NCI-H69 (cell line): Measurements from ENCODE around the gene PUS1.
"Not testable (repeated sequence)": the region's sequence is repeated elsewhere in the genome, so short reads cannot be mapped to it uniquely, and the experiment has no call there.

Experiments
- DNase-seq: peaks from one replicate; lab custom pipeline; 2025; lab: John Stamatoyannopoulos, UW

PUS1 gene

GRCh38 chr12:131938082-131938481 lies 9.0 kb downstream of the PUS1 start:
- no peak for DNase-seq

- DNase-seq, result no peak
These were observed 9.9 kb downstream of the PUS1 start for GRCh38 chr12:131939007-131939406.

- no peak for DNase-seq
These were observed 11.1 kb downstream of the PUS1 start for GRCh38 chr12:131940141-131940547.

- DNase-seq, result no peak
These were observed 12.3 kb downstream of the PUS1 start for GRCh38 chr12:131941116-131941986.

- no peak for DNase-seq
These were observed 12.9 kb downstream of the PUS1 start for GRCh38 chr12:131941987-131942341.

- no peak for DNase-seq
These were observed 13.6 kb downstream of the PUS1 start for GRCh38 chr12:131942671-131943070.

GRCh38 chr12:131943389-131943788 lies 14.3 kb downstream of the PUS1 start:
- DNase-seq, result no peak

- no peak for DNase-seq
These were observed 14.8 kb downstream of the PUS1 start for GRCh38 chr12:131943876-131944275.

GRCh38 chr12:131944601-131945251 lies 15.7 kb downstream of the PUS1 start:
- no peak for DNase-seq

GRCh38 chr12:131946757-131947156 lies 17.7 kb downstream of the PUS1 start:
- DNase-seq, result no peak

GRCh38 chr12:131947482-131948027 lies 18.5 kb downstream of the PUS1 start:
- peak; percentile 40 for DNase-seq

- DNase-seq, result no peak
These were observed 19.2 kb downstream of the PUS1 start for GRCh38 chr12:131948166-131948712.

- peak; percentile 44 for DNase-seq
These were observed 19.8 kb downstream of the PUS1 start for GRCh38 chr12:131948713-131949430.

- DNase-seq, result peak; percentile 98
These were observed 20.5 kb downstream of the PUS1 start, which contains the start of gene EP400 for GRCh38 chr12:131949431-131950181. EP400 (plus strand) TSS chr12:131949942; CDS start chr12:131960620, 10,678 bp downstream.

GRCh38 chr12:131950182-131950913 lies 21.3 kb downstream of the PUS1 start:
- peak; percentile 63 for DNase-seq

- DNase-seq, result not testable (repeated sequence)
These were observed 24.7 kb downstream of the PUS1 start for GRCh38 chr12:131953810-131954209.

- not testable (repeated sequence) for DNase-seq
These were observed 25.4 kb downstream of the PUS1 start for GRCh38 chr12:131954460-131954859.

- DNase-seq, result no peak
These were observed 30.0 kb downstream of the PUS1 start for GRCh38 chr12:131959116-131959515.

- DNase-seq, result no peak
These were observed 30.8 kb downstream of the PUS1 start for GRCh38 chr12:131959641-131960589.
